Fibroblast of lung (primary cell): ENCODE data around the gene GPR3. TPM values are rescaled to one million over a fixed set of nuclear protein-coding genes. Genes with fewer than 3 reads are reported as not detected.

Experiments used
- DNase-seq, 2 donors: peaks; one replicate each; pipeline versions ENCODE4 v3.0.0 to v3.0.0-alpha.2; 2010; ENCODE audit warnings: low read depth in 2 of 2
- H2AFZ ChIP-seq: 2 replicates; pipeline ENCODE4 v1.5.1; 2012; ENCODE audit warnings: low read length, control low read depth, inconsistent platforms
- H3K27ac ChIP-seq: 2 replicates; pipeline ENCODE4 v1.5.1; 2011; ENCODE audit warnings: low read length, control low read depth; ENCODE audit not compliant: insufficient read depth
- H3K27me3 ChIP-seq: 2 replicates; pipeline ENCODE4 v1.5.1; 2011; ENCODE audit warnings: mild to moderate bottlenecking, low read length; ENCODE audit not compliant: control insufficient read depth, insufficient read depth
- H3K36me3 ChIP-seq: 2 replicates; pipeline ENCODE4 v1.5.1; 2011; ENCODE audit warnings: low read length; ENCODE audit not compliant: control insufficient read depth, insufficient read depth
- H3K4me1 ChIP-seq: 2 replicates; pipeline ENCODE4 v1.5.1; 2011; ENCODE audit warnings: low read length; ENCODE audit not compliant: control insufficient read depth, insufficient read depth; ENCODE audit errors: extremely low read depth
- H3K4me2 ChIP-seq: 2 replicates; pipeline ENCODE4 v1.5.1; 2011; ENCODE audit warnings: low read length, control low read depth; ENCODE audit not compliant: insufficient read depth; ENCODE audit errors: extremely low read depth
- H3K4me3 ChIP-seq, 4 experiments: fragments of 200-600 bp in 1 of 4; sonication (generic) in 1 of 4; replicated peaks in 1 of 4; 2 replicates each; pipeline ENCODE4 v1.5.1; 2011 to 2016; ENCODE audit warnings: low read length in 4 of 4, low read depth in 3 of 4, mild to moderate bottlenecking in 3 of 4, control low read depth in 2 of 4, inconsistent platforms in 1 of 4, mixed read lengths in 1 of 4; ENCODE audit not compliant: insufficient read depth in 1 of 4; ENCODE audit errors: control extremely low read depth in 1 of 4
- H3K79me2 ChIP-seq: 2 replicates; pipeline ENCODE4 v1.5.1; 2012; ENCODE audit warnings: mild to moderate bottlenecking, low read length, inconsistent platforms; ENCODE audit not compliant: control insufficient read depth, insufficient read depth
- H3K9ac ChIP-seq: 2 replicates; pipeline ENCODE4 v1.5.1; 2011; ENCODE audit warnings: mild to moderate bottlenecking, low read length, control low read depth; ENCODE audit not compliant: insufficient read depth
- H3K9me3 ChIP-seq: 2 replicates; pipeline ENCODE4 v1.5.1; 2012; ENCODE audit warnings: low read depth, low read length; ENCODE audit not compliant: control insufficient read depth, insufficient read depth
- H4K20me1 ChIP-seq: 2 replicates; pipeline ENCODE4 v1.5.1; 2011; ENCODE audit warnings: low read length; ENCODE audit not compliant: control insufficient read depth, insufficient read depth; ENCODE audit errors: extremely low read depth
- CTCF ChIP-seq, 2 donors: IDR thresholded peaks in 1 of 2; conservative IDR thresholded peaks in 1 of 2; 1 replicate in 1 of 2; 2 replicates in 1 of 2; pipeline ENCODE4 v1.5.1; 2011 to 2012; ENCODE audit warnings: low read length in 2 of 2, control low read depth in 1 of 2, inconsistent platforms in 1 of 2, low read depth in 1 of 2, mild to moderate bottlenecking in 1 of 2
- EZH2 ChIP-seq: IDR thresholded peaks from 2 replicates; pipeline ENCODE4 v1.5.1; 2012; ENCODE audit warnings: low read length, control low read depth, mild to moderate bottlenecking; ENCODE audit errors: missing control alignments
- polyA plus RNA-seq, 2 donors: library from polyadenylated mRNA; depleted of rRNA in 1 of 2; stranded (reverse) in 1 of 2; unstranded in 1 of 2; fragments of >200 nt; gene quantifications; 2 replicates each; pipeline ENCODE4 v1.2.1, GENCODE V29; 2011 to 2012; ENCODE audit warnings: missing spikeins in 1 of 2
- total RNA-seq: library from RNA; depleted of rRNA; stranded (reverse); fragments of >200 nt; gene quantifications from 2 replicates; pipeline ENCODE4 v1.2.1, GENCODE V29; 2014

GPR3 gene
- total and polyA plus RNA-seq, 2 donors (not counting 1 experiment from before 2014, with no cell fraction given): 0.17 to 0.82 TPM

DNA sequence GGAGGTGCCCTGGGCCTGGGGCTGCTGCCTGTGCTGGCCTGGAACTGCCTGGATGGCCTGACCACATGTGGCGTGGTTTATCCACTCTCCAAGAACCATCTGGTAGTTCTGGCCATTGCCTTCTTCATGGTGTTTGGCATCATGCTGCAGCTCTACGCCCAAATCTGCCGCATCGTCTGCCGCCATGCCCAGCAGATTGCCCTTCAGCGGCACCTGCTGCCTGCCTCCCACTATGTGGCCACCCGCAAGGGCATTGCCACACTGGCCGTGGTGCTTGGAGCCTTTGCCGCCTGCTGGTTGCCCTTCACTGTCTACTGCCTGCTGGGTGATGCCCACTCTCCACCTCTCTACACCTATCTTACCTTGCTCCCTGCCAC lies 1.8 kb downstream of the GPR3 start:
- peak overlapping the region; percentile 39 for H3K27ac ChIP-seq

GRCh38 chr1:27394925-27395324 lies 2.5 kb downstream of the GPR3 start:
- H4K20me1 ChIP-seq: no peaks in the 10 kb centered on the region
- H3K4me3 ChIP-seq: no peak overlapping the region
- H3K79me2 ChIP-seq: peaks cover 7% of the 10 kb centered on the region
- peak overlapping the region; percentile 7 for H3K4me2 ChIP-seq
- H3K9me3 ChIP-seq: no peaks in the 10 kb centered on the region
- TF ChIP-seq EZH2 (no peak), CTCF (conservative IDR thresholded peaks at IDR 0.05 in 1 of 2, IDR thresholded peaks at IDR 0.05 in 1 of 2; ENCODE audit: low read depth in 1 of 2, low read length in 2 of 2) (no peak)
- no peak for DNase-seq
- H3K9ac ChIP-seq: no peak overlapping the region
- no peaks in the 10 kb centered on the region for H3K27me3 ChIP-seq
- peaks cover 24% of the 10 kb centered on the region for H3K4me1 ChIP-seq
- peak overlapping the region; percentile 39 for H3K27ac ChIP-seq
- H3K36me3 ChIP-seq: no peaks in the 10 kb centered on the region
- H2AFZ ChIP-seq: no peak overlapping the region

More for the DNA sequence above, 1.8 kb downstream of the GPR3 start:
- no peak overlapping the region for H2AFZ ChIP-seq
- no peak overlapping the region for H3K4me3 ChIP-seq
- DNase-seq: no peak
- no peaks in the 10 kb centered on the region for H3K9me3 ChIP-seq
- TF ChIP-seq EZH2 (no peak), CTCF (conservative IDR thresholded peaks at IDR 0.05 in 1 of 2, IDR thresholded peaks at IDR 0.05 in 1 of 2; ENCODE audit: low read depth in 1 of 2, low read length in 2 of 2) (no peak)
- no peak overlapping the region for H3K4me2 ChIP-seq
- peaks cover 24% of the 10 kb centered on the region for H3K4me1 ChIP-seq
- H3K79me2 ChIP-seq: peaks cover 7% of the 10 kb centered on the region
- no peak overlapping the region for H3K9ac ChIP-seq
- H4K20me1 ChIP-seq: no peaks in the 10 kb centered on the region
- no peaks in the 10 kb centered on the region for H3K27me3 ChIP-seq
- no peaks in the 10 kb centered on the region for H3K36me3 ChIP-seq

- H3K36me3 ChIP-seq: no peaks in the 10 kb centered on the region
- H4K20me1 ChIP-seq: no peaks in the 10 kb centered on the region
- peak; percentile 35 to 69 for DNase-seq
- H3K27ac ChIP-seq: peak overlapping the region; percentile 39
- no peaks in the 10 kb centered on the region for H3K9me3 ChIP-seq
- H3K79me2 ChIP-seq: peaks cover 7% of the 10 kb centered on the region
- no peak overlapping the region for H2AFZ ChIP-seq
- no peak overlapping the region for H3K9ac ChIP-seq
- no peak overlapping the region for H3K4me3 ChIP-seq
- no peak overlapping the region for H3K4me2 ChIP-seq
- TF ChIP-seq EZH2 (no peak), CTCF (conservative IDR thresholded peaks at IDR 0.05 in 1 of 2, IDR thresholded peaks at IDR 0.05 in 1 of 2; ENCODE audit: low read depth in 1 of 2, low read length in 2 of 2) (peak; percentile 84 to 85)
- peaks cover 24% of the 10 kb centered on the region for H3K4me1 ChIP-seq
- no peaks in the 10 kb centered on the region for H3K27me3 ChIP-seq
These were observed 3.2 kb downstream of the GPR3 start for GRCh38 chr1:27395441-27396195.
